ENCODE data around the gene TMA7.

DNA sequence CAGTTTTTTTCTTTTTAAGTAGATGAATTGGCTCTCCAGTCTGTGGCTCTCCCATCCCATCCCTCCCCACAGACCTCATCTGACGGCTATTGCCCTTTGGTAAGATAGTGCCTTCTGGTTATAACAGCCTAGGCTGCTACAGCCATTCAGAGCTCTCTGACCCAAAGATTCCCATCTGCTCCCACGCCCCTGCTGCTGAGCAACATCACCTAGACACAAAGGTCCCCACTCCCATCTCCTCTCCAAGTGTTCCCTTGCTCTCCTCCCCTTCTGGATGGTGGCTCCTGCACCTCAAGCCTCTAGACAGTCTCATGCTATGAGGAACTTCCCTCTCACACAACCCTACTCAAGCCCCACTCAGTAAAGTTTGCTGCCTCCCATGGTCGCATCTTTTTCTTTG is 44.3 kb upstream of the TMA7 start:
- TF ChIP-seq, protein P1, sequence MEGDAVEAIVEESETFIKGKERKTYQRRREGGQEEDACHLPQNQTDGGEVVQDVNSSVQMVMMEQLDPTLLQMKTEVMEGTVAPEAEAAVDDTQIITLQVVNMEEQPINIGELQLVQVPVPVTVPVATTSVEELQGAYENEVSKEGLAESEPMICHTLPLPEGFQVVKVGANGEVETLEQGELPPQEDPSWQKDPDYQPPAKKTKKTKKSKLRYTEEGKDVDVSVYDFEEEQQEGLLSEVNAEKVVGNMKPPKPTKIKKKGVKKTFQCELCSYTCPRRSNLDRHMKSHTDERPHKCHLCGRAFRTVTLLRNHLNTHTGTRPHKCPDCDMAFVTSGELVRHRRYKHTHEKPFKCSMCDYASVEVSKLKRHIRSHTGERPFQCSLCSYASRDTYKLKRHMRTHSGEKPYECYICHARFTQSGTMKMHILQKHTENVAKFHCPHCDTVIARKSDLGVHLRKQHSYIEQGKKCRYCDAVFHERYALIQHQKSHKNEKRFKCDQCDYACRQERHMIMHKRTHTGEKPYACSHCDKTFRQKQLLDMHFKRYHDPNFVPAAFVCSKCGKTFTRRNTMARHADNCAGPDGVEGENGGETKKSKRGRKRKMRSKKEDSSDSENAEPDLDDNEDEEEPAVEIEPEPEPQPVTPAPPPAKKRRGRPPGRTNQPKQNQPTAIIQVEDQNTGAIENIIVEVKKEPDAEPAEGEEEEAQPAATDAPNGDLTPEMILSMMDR (conservative IDR thresholded peaks at IDR 0.05; ENCODE audit: low read depth, low read length) = no peak
- no peak for TF ChIP-seq EZH2 (IDR thresholded peaks at IDR 0.05; ENCODE audit: borderline replicate concordance, low read depth, low read length, poor library complexity, severe bottlenecking)
